IPS-20b (cell line): ENCODE measurements around the gene AFG3L2.
A peak's percentile ranks its signal among the peaks of the same experiment; 100 is the strongest.

Experiments
- H3K27ac ChIP-seq: one replicate; pipeline ENCODE4 v1.5.1; 2013; ENCODE audit warnings: low read length
- H3K27me3 ChIP-seq: 2 replicates; pipeline ENCODE4 v1.6.1; 2013; ENCODE audit warnings: mild to moderate bottlenecking, low read length, inconsistent platforms; ENCODE audit not compliant: insufficient read depth
- H3K36me3 ChIP-seq: 2 replicates; pipeline ENCODE4 v1.6.1; 2013; ENCODE audit warnings: low read depth, mild to moderate bottlenecking, inconsistent platforms, low read length, moderate library complexity; ENCODE audit not compliant: insufficient read depth
- H3K4me1 ChIP-seq: 2 replicates; pipeline ENCODE4 v1.6.1; 2013; ENCODE audit warnings: mild to moderate bottlenecking, control low read depth, inconsistent platforms, low read length, moderate library complexity; ENCODE audit not compliant: insufficient read depth
- H3K4me3 ChIP-seq: 2 replicates; pipeline ENCODE4 v1.5.1; 2013; ENCODE audit warnings: mild to moderate bottlenecking, low read length, inconsistent platforms
- H3K9ac ChIP-seq: 2 replicates; pipeline ENCODE4 v1.6.1; 2013; ENCODE audit warnings: low read depth, mild to moderate bottlenecking, inconsistent platforms, low read length, moderate library complexity
- H3K9me3 ChIP-seq: 2 replicates; pipeline ENCODE4 v1.6.1; 2013; ENCODE audit warnings: mild to moderate bottlenecking, low read depth, low read length, inconsistent platforms; ENCODE audit not compliant: insufficient read depth

The AFG3L2 gene

GRCh38 chr18:12318334-12318697, 58.7 kb downstream of the AFG3L2 start:
- Histone ChIP-seq H3K36me3 (peaks cover 61% of the 10 kb centered on the region), H3K27ac (no peak overlapping the region), H3K4me1 (peaks cover 2% of the 10 kb centered on the region; the same call in 1 of the 2 replicates)

GRCh38 chr18:12317664-12318333, 59.2 kb downstream of the AFG3L2 start:
- no peak overlapping the region for H3K4me3 ChIP-seq
- no peaks in the 10 kb centered on the region for H3K27me3 ChIP-seq
- peaks cover 3% of the 10 kb centered on the region; the same call in 1 of the 2 replicates for H3K4me1 ChIP-seq
- H3K27ac ChIP-seq: no peak overlapping the region
- no peak overlapping the region for H3K9ac ChIP-seq
- peaks cover 61% of the 10 kb centered on the region for H3K36me3 ChIP-seq
- H3K9me3 ChIP-seq: no peaks in the 10 kb centered on the region

More at GRCh38 chr18:12318334-12318697, 58.7 kb downstream of the AFG3L2 start:
- Histone ChIP-seq H3K27me3 (no peaks in the 10 kb centered on the region), H3K9me3 (no peaks in the 10 kb centered on the region), H3K4me3 (no peak overlapping the region), H3K9ac (no peak overlapping the region)

- Histone ChIP-seq H3K27ac (no peak overlapping the region), H3K27me3 (no peaks in the 10 kb centered on the region), H3K4me3 (no peak overlapping the region), H3K4me1 (peaks cover 3% of the 10 kb centered on the region; the same call in 1 of the 2 replicates), H3K9ac (no peak overlapping the region), H3K9me3 (peaks cover 5% of the 10 kb centered on the region; the same call in 1 of the 2 replicates), H3K36me3 (peaks cover 69% of the 10 kb centered on the region)
Measured at GRCh38 chr18:12315911-12316310, 61.1 kb downstream of the AFG3L2 start.

- H3K27ac ChIP-seq: no peak overlapping the region
- H3K4me3 ChIP-seq: no peak overlapping the region
- H3K4me1 ChIP-seq: peaks cover 3% of the 10 kb centered on the region; the same call in 1 of the 2 replicates
- H3K9me3 ChIP-seq: peaks cover 5% of the 10 kb centered on the region; the same call in 1 of the 2 replicates
- no peaks in the 10 kb centered on the region for H3K27me3 ChIP-seq
- H3K9ac ChIP-seq: no peak overlapping the region
- H3K36me3 ChIP-seq: peaks cover 69% of the 10 kb centered on the region
Measured at GRCh38 chr18:12315490-12315889, 61.5 kb downstream of the AFG3L2 start.

GRCh38 chr18:12314591-12315305, 62.3 kb downstream of the AFG3L2 start:
- H3K4me3 ChIP-seq: no peak overlapping the region
- peaks cover 4% of the 10 kb centered on the region for H3K4me1 ChIP-seq
- no peak overlapping the region for H3K9ac ChIP-seq

GRCh38 chr18:12313530-12314245, 63.3 kb downstream of the AFG3L2 start:
- H3K4me1 ChIP-seq: peaks cover 6% of the 10 kb centered on the region
- H3K4me3 ChIP-seq: no peak overlapping the region
- H3K27me3 ChIP-seq: peaks cover 11% of the 10 kb centered on the region; the same call in 1 of the 2 replicates
- no peak overlapping the region for H3K9ac ChIP-seq
- peaks cover 76% of the 10 kb centered on the region for H3K36me3 ChIP-seq
- H3K9me3 ChIP-seq: peaks cover 5% of the 10 kb centered on the region; the same call in 1 of the 2 replicates
- H3K27ac ChIP-seq: no peak overlapping the region

More at GRCh38 chr18:12314591-12315305, 62.3 kb downstream of the AFG3L2 start:
- H3K27me3 ChIP-seq: peaks cover under 1% of the 10 kb centered on the region; the same call in 1 of the 2 replicates
- H3K36me3 ChIP-seq: peaks cover 72% of the 10 kb centered on the region
- H3K9me3 ChIP-seq: peaks cover 5% of the 10 kb centered on the region; the same call in 1 of the 2 replicates
- no peak overlapping the region for H3K27ac ChIP-seq

GRCh38 chr18:12312976-12313375, 64.1 kb downstream of the AFG3L2 start:
- Histone ChIP-seq H3K4me3 (no peak overlapping the region), H3K36me3 (peaks cover 76% of the 10 kb centered on the region), H3K4me1 (peaks cover 6% of the 10 kb centered on the region), H3K9ac (no peak overlapping the region), H3K27me3 (peaks cover 13% of the 10 kb centered on the region; the same call in 1 of the 2 replicates), H3K27ac (no peak overlapping the region), H3K9me3 (peaks cover 5% of the 10 kb centered on the region; the same call in 1 of the 2 replicates)

- peaks cover 60% of the 10 kb centered on the region for H3K36me3 ChIP-seq
- peaks cover 32% of the 10 kb centered on the region for H3K27me3 ChIP-seq
- no peak overlapping the region for H3K4me3 ChIP-seq
- no peak overlapping the region for H3K9ac ChIP-seq
- peaks cover 5% of the 10 kb centered on the region; the same call in 1 of the 2 replicates for H3K9me3 ChIP-seq
- H3K4me1 ChIP-seq: peaks cover 15% of the 10 kb centered on the region
- no peak overlapping the region for H3K27ac ChIP-seq
Measured at GRCh38 chr18:12310762-12311161, 66.3 kb downstream of the AFG3L2 start.

- Histone ChIP-seq H3K9me3 (peaks cover 5% of the 10 kb centered on the region; the same call in 1 of the 2 replicates), H3K27ac (no peak overlapping the region), H3K36me3 (peaks cover 50% of the 10 kb centered on the region), H3K4me1 (peaks cover 15% of the 10 kb centered on the region), H3K4me3 (peak overlapping the region; percentile 84), H3K9ac (peak overlapping the region; percentile 76; the same call in 1 of the 2 replicates), H3K27me3 (peaks cover 42% of the 10 kb centered on the region)
Measured at GRCh38 chr18:12309683-12310198, 67.3 kb downstream of the AFG3L2 start.

GRCh38 chr18:12308386-12309100, 68.5 kb downstream of the AFG3L2 start:
- peaks cover 5% of the 10 kb centered on the region; the same call in 1 of the 2 replicates for H3K9me3 ChIP-seq
- H3K4me3 ChIP-seq: peak overlapping the region; percentile 84
- no peak overlapping the region for H3K27ac ChIP-seq
- H3K9ac ChIP-seq: peak overlapping the region; percentile 76; the same call in 1 of the 2 replicates
- peaks cover 51% of the 10 kb centered on the region for H3K27me3 ChIP-seq
- peaks cover 38% of the 10 kb centered on the region for H3K36me3 ChIP-seq
- H3K4me1 ChIP-seq: peaks cover 15% of the 10 kb centered on the region
